ENCODE data around the gene BSDC1.

GRCh38 chr1:32333251-32333963 lies 60.8 kb downstream of the BSDC1 start:
- TF ChIP-seq, protein P1, sequence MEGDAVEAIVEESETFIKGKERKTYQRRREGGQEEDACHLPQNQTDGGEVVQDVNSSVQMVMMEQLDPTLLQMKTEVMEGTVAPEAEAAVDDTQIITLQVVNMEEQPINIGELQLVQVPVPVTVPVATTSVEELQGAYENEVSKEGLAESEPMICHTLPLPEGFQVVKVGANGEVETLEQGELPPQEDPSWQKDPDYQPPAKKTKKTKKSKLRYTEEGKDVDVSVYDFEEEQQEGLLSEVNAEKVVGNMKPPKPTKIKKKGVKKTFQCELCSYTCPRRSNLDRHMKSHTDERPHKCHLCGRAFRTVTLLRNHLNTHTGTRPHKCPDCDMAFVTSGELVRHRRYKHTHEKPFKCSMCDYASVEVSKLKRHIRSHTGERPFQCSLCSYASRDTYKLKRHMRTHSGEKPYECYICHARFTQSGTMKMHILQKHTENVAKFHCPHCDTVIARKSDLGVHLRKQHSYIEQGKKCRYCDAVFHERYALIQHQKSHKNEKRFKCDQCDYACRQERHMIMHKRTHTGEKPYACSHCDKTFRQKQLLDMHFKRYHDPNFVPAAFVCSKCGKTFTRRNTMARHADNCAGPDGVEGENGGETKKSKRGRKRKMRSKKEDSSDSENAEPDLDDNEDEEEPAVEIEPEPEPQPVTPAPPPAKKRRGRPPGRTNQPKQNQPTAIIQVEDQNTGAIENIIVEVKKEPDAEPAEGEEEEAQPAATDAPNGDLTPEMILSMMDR (IDR thresholded peaks at IDR 0.05; ENCODE audit: borderline replicate concordance, extremely low read depth, low read length, poor library complexity, severe bottlenecking) = no peak
- TF ChIP-seq EZH2 (IDR thresholded peaks at IDR 0.05; ENCODE audit: borderline replicate concordance, low read depth, low read length, severe bottlenecking) = no peak

All from DND-41 (cell line).